SU-DHL-6 (cell line): ENCODE results near the gene KNCN.
A peak's percentile ranks its signal among the peaks of the same experiment; 100 is the strongest.

Experiments used
- H2AFZ ChIP-seq: fragments of 200-600 bp; sonication (generic); 2 replicates; pipeline ENCODE4 v1.6.1; 2014; ENCODE audit warnings: low read depth, mild to moderate bottlenecking, moderate library complexity, mixed read lengths, antibody characterized with exemption, low read length; ENCODE audit not compliant: severe bottlenecking
- H3F3A ChIP-seq: fragments of 200-600 bp; shearing (Covaris generic); 2 replicates; pipeline ENCODE4 v1.6.0; 2016; ENCODE audit warnings: antibody characterized with exemption, mild to moderate bottlenecking; ENCODE audit not compliant: insufficient read depth
- H3K27ac ChIP-seq: fragments of 200-600 bp; sonication (generic); 2 replicates; pipeline ENCODE4 v1.5.1; 2016; ENCODE audit warnings: low read depth, mild to moderate bottlenecking, low read length, moderate library complexity, mixed read lengths
- H3K27me3 ChIP-seq: fragments of 200-600 bp; sonication (generic), shearing (Covaris generic); 2 replicates; pipeline ENCODE4 v1.6.0; 2014; ENCODE audit warnings: mild to moderate bottlenecking, low read length
- H3K36me3 ChIP-seq: fragments of 200-600 bp; sonication (generic); 2 replicates; pipeline ENCODE4 v1.6.1; 2014; ENCODE audit warnings: mild to moderate bottlenecking, low read length, mixed read lengths
- H3K4me2 ChIP-seq: fragments of 300-600, 200-600 bp; shearing (Covaris generic), sonication (generic); 2 replicates; pipeline ENCODE4 v1.6.0; 2014; ENCODE audit warnings: low read length, low read depth, mild to moderate bottlenecking; ENCODE audit not compliant: poor library complexity, severe bottlenecking
- H3K4me3 ChIP-seq: fragments of 200-600 bp; sonication (generic); 2 replicates; pipeline ENCODE4 v1.5.1; 2014; ENCODE audit warnings: antibody characterized with exemption, low read length, mild to moderate bottlenecking, mixed read lengths; ENCODE audit not compliant: insufficient read depth, poor library complexity, severe bottlenecking
- H3K79me2 ChIP-seq: fragments of 200-600 bp; sonication (generic); 2 replicates; pipeline ENCODE4 v1.6.1; 2014; ENCODE audit warnings: mild to moderate bottlenecking, low read length, moderate library complexity; ENCODE audit not compliant: insufficient read depth
- H3K9ac ChIP-seq: fragments of 200-600 bp; sonication (generic); 2 replicates; pipeline ENCODE4 v1.7.0; 2014; ENCODE audit warnings: mild to moderate bottlenecking, low read length
- H3K9me2 ChIP-seq: fragments of 200-600 bp; sonication (generic); replicated peaks from 2 replicates; pipeline ENCODE4 v1.6.1; 2014; ENCODE audit warnings: low read length; ENCODE audit not compliant: insufficient read depth
- H3K9me3 ChIP-seq: fragments of 200-600 bp; sonication (generic); 2 replicates; pipeline ENCODE4 v1.6.1; 2014; ENCODE audit warnings: low read length, mixed read lengths; ENCODE audit not compliant: insufficient read depth
- H4K20me1 ChIP-seq: fragments of 200-600 bp; sonication (generic); 2 replicates; pipeline ENCODE4 v1.6.1; 2014; ENCODE audit warnings: low read depth, mild to moderate bottlenecking, antibody characterized with exemption, low read length, moderate library complexity, mixed read lengths
- CTCF ChIP-seq: fragments of 200-600 bp; sonication (generic); IDR thresholded peaks from one replicate; pipeline ENCODE4 v1.5.1; 2017; ENCODE audit warnings: antibody characterized with exemption, mild to moderate bottlenecking, low read length, moderate library complexity; ENCODE audit not compliant: insufficient read depth, poor library complexity, severe bottlenecking
- EZH2phosphoT487 ChIP-seq: fragments of 200-600 bp; sonication (generic), shearing (Covaris generic); conservative IDR thresholded peaks from 2 replicates; pipeline ENCODE4 v1.6.1; 2018; ENCODE audit warnings: mild to moderate bottlenecking, antibody characterized with exemption, low read length, moderate library complexity, mixed read lengths

Gene KNCN

DNA sequence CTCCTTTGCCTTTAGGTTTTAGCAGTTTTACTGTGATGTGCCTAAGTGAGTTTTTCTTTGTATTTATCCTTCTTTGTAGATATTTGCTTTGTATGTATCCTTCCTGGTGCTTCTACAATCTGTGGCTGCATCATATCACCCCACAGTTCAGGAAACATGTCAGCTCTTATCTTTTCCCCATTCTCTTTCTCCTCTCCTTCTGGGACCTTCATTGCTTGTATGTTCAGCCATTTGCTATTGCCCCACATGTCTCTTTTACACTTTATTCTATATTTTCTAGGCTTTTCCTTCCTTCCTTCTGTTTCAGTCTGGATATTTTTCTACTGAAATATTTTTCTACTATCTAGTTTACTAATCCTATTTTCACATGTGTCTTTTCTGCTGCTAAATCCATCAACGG is 14.9 kb downstream of the KNCN start:
- H3K9me2 ChIP-seq, result no peaks in the 10 kb centered on the region
- no peaks in the 10 kb centered on the region for H3K9me3 ChIP-seq
- H3F3A ChIP-seq, result no peaks in the 10 kb centered on the region

GRCh38 chr1:46535063-46535462 is 16.4 kb downstream of the KNCN start:
- Histone ChIP-seq H3K36me3 (no peaks in the 10 kb centered on the region), H2AFZ (no peak overlapping the region), H3K9ac (no peak overlapping the region), H3K79me2 (no peaks in the 10 kb centered on the region), H3K27ac (no peak overlapping the region), H3K9me3 (no peaks in the 10 kb centered on the region), H3K4me2 (no peak overlapping the region), H4K20me1 (no peaks in the 10 kb centered on the region), H3K27me3 (no peaks in the 10 kb centered on the region), H3K9me2 (no peaks in the 10 kb centered on the region), H3F3A (no peaks in the 10 kb centered on the region), H3K4me3 (no peak overlapping the region)
- TF ChIP-seq CTCF (peak; percentile 35), EZH2phosphoT487 (no peak)

More for the DNA sequence above, 14.9 kb downstream of the KNCN start:
- Histone ChIP-seq H3K4me3 (no peak overlapping the region), H3K27me3 (no peaks in the 10 kb centered on the region), H3K36me3 (no peaks in the 10 kb centered on the region), H2AFZ (no peak overlapping the region), H4K20me1 (no peaks in the 10 kb centered on the region), H3K4me2 (no peak overlapping the region), H3K79me2 (no peaks in the 10 kb centered on the region), H3K9ac (no peak overlapping the region), H3K27ac (no peak overlapping the region)
- no peak for TF ChIP-seq CTCF
- TF ChIP-seq EZH2phosphoT487, result no peak

DNA sequence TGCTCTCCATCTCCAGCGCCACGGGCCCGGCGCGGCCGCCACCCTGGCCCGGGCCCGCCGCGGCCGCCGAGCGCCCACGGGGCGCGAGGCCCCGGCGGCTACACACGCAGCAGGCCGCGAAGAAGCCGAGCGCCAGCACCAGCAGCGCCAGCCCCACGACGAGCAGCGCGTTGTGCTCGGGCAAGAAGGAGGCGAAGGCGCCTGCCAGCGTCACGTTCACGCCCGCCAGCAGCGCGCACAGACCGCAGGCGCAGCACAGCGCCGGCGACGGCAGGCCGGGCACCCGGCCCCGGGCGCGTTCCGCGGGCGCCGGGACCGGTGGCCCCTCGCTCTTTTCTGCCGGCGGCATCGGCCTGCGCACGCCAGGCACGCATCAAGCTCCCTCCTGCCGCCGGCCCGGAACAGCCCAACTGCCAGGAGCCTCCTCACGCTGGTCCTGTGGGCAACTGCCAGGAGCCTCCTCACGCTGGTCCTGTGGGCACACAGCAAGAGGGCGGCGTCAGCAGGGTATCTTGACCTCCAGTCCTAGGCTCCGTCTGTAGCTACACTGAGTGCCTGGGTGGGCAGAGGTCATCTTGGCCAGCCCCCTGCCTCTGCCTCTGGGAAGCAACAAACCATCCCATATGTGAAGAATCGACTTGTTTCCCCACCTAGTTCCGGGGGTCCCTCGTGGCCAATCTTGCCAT is 18.1 kb downstream of the KNCN start:
- no peak overlapping the region for H2AFZ ChIP-seq
- peak overlapping the region; percentile 17 for H3K4me2 ChIP-seq

More for the DNA sequence above, 18.1 kb downstream of the KNCN start:
- Histone ChIP-seq H3K36me3 (no peaks in the 10 kb centered on the region), H3K9ac (no peak overlapping the region), H3K27ac (no peak overlapping the region), H3K27me3 (no peaks in the 10 kb centered on the region), H3K4me3 (no peak overlapping the region), H3F3A (no peaks in the 10 kb centered on the region), H3K79me2 (no peaks in the 10 kb centered on the region), H3K9me2 (no peaks in the 10 kb centered on the region), H3K9me3 (no peaks in the 10 kb centered on the region), H4K20me1 (no peaks in the 10 kb centered on the region)
- no peak for TF ChIP-seq EZH2phosphoT487
- TF ChIP-seq CTCF, result no peak
